GM12892 (cell line): ENCODE results near the gene NGEF.

Experiments used
- POLR2A ChIP-seq: IDR thresholded peaks from 2 replicates; pipeline ENCODE4 v1.6.1; 2011; ENCODE audit warnings: low read depth, low read length, control low read depth
- TAF1 ChIP-seq: IDR thresholded peaks from 2 replicates; pipeline ENCODE4 v1.6.1; 2011; ENCODE audit warnings: low read depth, mild to moderate bottlenecking, control low read depth, low read length, borderline replicate concordance

- TF ChIP-seq TAF1 (no peak), POLR2A (no peak)
These were observed 116.9 kb downstream of the NGEF start for GRCh38 chr2:232896111-232896510.
